GM18526 (cell line): Measurements from ENCODE around the gene SNX14.

ENCODE experiments used
- POLR2A ChIP-seq: IDR thresholded peaks from 3 replicates; pipeline ENCODE4 v1.6.1; 2011; ENCODE audit not compliant: insufficient read length; ENCODE audit errors: extremely low read depth

Gene SNX14

DNA sequence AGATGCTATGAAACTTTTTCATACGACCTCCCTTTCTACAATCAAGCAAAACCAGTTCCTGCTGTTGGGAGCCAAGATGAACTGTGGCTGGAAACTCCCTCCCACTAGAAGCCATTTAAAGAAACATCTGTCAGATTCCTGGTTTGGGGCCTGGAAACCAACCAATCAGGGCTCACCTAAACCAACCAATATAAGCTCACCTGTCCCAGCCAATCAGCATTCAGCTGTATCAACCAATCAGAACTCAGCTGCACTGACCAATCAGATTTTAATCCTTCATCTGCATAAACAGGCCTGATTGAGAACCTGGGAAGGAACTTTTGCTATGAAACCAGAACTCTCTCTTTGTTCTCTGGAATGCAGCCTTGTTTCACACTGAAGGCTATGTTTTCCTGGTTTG, 42.4 kb downstream of the SNX14 start:
- TF ChIP-seq POLR2A = no peak

DNA sequence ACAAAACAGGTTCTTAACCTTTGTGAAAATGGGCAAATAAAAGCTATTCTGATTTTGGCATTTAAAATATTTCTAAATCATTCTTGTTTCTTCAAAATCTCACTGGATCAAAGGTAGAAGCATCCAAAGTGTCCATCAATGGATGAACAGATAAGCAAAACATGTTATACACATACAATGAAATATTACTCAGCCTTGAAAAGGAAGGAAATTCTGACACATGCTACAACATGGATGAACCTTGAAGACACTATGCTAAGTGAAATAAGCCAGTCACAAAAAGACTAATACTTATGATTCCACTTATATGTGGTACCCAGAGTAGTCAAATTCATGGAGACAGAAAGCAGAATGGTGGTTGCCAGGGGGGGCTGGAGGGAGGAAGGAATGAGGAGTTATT, 45.9 kb downstream of the SNX14 start:
- TF ChIP-seq POLR2A = no peak

DNA sequence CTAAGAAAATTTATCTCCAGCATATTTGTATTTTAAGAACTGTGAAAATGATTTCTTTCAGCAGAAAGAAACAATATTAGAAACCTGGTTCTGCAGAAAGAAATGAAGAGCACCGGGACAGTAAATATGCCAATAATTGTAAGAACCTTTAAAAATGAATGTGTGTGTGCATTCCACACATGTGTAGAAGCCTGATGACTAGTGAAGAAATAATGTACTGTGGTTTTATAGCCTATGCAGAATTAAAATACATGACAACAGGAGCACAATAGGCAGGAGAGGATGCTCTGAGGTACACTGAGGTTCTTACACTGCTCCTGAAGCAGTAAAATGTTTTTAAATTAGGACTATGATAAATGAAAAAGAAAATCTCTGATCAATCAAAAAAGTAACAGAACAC, 48.9 kb downstream of the SNX14 start:
- no peak for TF ChIP-seq POLR2A

DNA sequence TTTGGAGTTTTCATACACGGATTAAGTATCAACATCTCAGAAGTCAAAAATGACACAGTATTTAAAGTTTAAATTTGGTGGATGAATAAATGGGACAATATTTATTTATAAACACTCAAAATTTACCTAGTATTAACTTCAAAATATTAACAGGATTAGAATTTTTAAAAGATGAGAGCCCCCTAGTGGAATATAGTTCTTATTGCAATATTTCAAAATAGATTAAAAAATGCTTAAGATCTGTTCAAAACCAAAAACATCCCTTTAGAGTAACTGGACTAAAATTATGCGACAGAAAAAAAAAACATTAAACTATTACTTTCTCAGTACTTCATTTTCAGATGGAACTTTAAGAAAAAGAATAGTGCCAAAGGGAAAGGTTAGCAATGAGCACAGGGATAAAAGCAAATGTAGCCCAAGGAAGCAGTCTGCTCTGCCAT, 56.6 kb downstream of the SNX14 start:
- TF ChIP-seq POLR2A = no peak

DNA sequence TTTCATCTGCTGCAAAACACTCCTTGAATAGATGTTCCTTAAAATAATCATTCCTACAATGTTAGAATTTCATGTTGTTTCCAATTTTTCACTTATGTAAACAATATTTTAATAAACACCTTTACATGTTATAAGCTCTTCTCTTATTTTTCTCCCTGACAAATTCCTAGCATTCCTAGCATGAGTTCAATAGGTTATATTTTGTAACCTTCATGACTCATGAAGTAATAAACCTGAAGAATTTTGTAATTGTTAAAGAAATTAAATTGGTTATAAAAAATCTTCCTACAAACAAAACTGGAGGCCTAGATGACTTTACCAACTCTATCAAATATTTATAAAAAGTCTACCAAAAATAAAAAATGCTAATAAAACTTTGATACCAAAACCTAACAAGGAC, 77.5 kb downstream of the SNX14 start:
- no peak for TF ChIP-seq POLR2A

DNA sequence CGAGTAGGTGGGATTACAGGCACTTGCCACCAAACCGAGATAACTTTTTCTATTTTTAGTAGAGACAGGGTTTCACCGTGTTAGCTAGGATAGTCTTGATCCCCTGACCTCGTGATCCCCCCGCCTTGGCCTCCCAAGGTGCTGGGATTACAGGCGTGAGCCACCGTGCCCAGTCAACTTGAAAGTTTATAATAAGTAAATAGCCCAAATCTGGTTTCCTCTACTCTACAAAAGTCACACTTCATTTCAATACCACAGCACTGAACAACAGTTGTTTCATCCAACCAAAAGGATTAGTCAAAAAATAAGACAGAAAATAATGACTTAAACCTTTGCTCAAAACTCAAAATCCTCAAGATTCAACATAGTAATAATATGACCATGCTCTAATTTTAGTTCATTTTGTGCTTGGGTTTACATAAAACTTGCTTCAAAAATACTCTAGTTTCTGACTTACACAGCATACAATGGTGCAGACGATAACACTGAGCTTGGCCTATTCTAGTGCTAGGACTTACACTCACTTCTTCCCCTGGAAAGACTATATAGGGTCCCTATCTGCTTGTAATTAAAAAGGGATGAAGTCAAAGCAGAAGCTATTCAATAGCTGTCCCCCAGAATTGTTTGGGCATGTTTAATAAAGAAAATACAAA, 87.1 kb downstream of the SNX14 start:
- no peak for TF ChIP-seq POLR2A

DNA sequence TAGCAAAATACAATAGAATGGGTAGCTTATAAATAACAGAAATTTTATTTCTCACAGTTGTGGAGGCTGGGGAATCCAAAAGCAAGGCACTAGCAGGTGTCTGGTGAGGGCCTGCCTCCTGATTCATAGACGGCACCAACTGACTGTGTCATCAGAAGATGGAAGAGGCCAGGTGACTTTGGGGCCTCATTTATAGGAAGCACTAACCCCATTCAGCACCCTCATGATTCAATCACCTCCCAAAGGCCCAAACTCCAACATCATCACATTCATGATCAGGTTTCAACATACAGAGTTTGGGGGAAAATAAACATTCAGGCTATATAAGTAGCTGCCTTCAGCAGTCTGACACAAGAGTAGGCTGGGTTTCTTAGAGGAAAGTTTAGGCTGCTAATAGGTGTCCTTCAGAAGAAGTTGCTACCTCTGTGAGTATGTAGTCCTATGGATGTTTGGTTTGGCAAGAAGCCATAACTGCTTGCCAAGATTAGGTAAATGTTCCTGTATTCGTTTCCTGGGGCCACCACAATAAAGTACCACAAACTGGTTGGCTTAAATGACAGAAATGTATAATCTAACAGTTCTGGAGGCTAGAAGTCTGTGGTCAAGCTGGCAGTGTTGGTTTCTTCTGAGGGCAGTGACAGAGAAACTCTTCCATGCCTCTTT, 94.9 kb downstream of the SNX14 start:
- TF ChIP-seq POLR2A = no peak

DNA sequence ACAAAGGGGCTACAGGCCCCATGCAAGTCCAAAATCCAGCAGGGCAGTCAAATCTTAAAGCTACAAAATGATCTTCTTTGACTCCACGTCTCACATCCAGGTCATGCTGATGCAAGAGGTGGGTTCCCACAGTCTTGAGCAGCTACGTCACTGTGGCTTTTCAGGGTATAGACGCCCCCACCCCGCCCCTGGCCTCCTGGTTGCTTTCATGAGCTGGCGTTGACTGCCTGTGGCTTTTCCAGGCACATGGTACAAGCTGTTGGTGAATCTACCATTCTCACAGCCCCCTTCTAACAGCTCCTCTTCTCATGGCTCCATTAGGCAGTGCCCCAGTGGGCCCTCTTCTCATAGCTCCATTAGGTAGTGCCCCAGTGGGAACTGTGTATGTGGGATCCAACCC, 96.8 kb downstream of the SNX14 start:
- TF ChIP-seq POLR2A = no peak

DNA sequence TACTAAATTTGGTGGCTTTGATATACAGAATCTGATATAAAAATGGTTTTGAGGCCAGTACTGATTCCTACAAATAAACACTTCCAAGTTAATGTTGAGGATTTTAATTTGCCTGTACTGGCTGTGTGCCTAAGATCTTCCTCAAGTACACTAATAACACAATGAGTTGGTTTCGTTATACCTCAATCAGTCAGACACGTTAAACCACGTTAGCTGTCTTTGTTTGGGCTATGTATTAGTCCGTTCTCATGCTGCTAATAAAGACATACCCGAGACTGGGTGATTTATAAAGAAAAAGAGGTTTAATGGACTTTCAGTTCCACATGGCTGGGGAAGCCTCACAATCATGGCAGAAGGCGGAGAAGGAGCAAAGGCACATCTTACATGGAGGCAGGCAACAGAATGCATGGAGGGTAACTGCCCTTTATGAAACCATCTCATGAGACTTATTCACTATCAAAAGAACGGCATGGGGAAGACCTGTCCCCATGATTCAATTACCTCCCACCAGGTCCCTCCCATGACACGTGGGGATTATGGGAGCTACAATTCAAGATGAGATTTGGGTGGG, 97.6 kb downstream of the SNX14 start:
- no peak for TF ChIP-seq POLR2A

DNA sequence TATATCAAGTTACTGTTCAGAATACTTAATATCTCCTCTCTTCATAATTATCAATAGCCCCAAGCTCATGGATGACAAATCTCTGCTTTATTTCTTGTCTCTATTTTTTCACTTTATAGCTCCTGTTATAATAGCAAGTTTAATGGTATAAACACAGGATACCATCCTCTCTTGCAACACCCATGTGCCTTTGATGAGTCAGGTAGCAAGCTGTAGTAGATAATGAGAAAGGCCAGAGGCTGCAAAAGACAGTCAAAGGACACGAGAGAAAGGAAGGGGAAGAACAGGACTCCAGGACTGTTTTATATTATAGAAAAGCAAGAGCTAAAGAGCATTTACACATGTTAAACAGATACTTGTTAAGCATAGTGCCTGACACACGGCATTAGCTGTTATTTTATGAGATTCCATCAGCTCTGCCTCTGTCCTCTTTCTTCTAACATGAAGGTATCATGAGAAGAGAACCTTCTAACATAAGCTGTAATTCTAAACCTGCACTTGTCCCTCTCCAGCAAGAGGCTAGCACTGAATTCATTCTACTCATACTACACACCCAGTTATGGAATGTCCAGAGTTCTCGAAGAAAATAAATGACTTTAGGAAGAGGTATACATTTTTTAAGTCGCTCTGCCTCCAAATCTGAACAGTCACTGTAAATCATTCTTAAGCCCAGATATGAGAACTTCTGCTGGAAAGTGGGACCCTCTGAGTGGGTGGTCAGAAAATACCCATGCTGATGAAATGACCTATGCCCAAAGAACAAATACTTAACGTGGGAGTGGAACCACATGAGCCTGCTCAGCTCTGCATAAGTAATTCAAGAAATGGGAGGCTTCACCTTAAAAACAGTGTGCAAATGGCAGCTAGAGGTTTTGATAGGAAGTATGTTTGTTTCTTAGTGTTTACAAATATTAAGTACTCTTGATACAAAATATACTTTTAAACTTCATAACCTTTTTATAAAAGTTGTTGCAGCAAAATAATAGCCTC, 98.8 kb downstream of the SNX14 start:
- TF ChIP-seq POLR2A = no peak

DNA sequence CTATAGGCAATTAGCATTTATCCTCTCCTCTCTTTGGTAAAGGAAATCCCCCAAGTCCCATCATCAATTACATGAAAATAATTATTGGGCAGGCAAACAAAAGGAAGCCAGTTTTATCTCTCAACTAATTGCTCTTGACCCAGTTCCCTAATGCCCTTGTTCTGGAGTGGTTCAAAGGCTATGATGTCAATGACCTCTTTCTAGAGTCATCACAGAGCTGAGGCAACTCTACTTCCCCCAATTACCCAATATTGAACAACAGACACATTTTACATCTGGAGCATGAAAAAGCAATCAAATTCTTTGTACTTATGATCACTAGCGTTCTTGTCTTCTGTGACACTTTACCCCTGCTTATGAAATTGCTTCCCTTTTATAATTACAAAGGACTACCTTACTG, 100.3 kb downstream of the SNX14 start:
- TF ChIP-seq POLR2A = no peak

DNA sequence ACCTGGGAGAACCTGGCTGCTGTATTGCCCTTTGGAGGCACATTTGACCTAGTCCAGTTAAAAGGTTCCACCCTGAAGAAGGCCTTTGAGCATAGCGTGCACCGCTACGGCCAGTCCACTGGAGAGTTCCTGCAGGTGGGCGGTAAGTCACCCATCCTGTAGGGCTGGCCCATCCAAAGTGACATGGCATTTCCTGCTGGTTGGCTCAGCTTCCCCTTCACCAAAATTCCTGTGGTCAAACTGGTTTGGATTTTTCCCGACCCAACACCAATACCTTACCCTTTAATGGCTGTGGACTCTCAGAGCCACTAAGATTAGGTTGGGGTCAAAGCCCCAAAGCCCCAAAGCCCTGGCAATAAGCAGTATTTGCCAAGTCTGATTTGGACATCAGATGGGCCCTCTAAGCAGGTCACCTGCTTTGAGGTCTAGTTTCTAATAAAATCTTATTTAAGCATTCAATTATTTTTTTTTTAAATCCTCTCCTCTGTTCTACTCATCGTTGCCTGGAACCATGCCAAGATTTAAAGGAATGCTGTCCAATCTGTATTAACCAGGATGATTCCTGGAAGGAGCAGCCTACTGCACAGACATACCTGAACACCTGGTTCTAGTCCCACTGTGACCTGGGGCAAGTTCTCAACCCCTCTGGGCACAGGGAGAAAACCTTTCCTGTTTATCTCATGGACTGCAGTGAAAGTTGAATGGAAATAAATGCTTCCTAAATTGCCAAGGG, 103.0 kb downstream of the SNX14 start:
- no peak for TF ChIP-seq POLR2A

DNA sequence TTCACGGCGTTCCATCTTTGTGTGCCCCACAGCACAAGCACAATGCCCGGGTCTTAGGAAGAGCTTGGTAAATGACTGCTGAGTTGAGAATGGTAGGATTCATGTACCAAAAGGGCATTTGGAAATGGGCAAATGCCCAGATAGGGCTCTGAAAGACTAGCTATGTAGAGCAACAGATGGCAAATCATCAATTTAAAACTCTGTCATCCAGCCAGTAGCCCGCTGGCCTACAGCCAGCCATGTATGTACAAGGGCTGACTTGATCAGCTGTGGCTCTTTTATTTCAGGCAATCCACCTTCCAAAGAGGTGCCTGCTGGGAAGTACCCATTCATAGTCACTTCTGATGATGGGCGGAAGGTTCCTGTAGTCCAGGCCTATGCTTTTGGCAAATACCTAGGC, 108.7 kb downstream of the SNX14 start:
- TF ChIP-seq POLR2A = no peak

DNA sequence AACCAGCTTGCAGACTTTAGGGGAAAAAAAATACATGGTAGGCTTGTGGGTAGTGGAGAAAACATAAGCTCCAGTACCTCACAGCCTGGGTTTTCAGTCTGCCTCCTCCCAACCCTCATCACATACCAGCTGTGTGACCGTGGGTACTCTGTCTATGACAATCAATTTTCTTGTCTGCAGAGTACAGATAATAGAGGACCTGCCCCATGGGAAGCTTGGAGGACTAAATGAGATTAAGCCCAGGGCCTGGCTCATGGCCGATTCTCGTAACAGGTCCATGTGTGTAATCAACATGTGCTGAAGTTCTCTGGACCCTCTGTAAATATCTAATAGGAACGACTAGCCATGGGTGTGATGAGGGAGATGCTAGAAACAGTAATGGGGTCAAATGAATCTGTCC, 109.8 kb downstream of the SNX14 start:
- no peak for TF ChIP-seq POLR2A
